HCT116 (cell line): Measurements from ENCODE around the gene FBXL17.
A peak's percentile ranks its signal among the peaks of the same experiment; 100 is the strongest.

Experiments used
- CTCF ChIP-seq, 3 experiments: fragments of 200-600 bp in 1 of 3; sonication (generic) in 1 of 3; IDR thresholded peaks in 2 of 3; conservative IDR thresholded peaks in 1 of 3; 2 replicates each; pipeline ENCODE4 v1.5.1; 2012 to 2017; ENCODE audit warnings: low read depth in 2 of 3, low read length in 2 of 3, antibody characterized with exemption in 1 of 3, borderline replicate concordance in 1 of 3, control low read depth in 1 of 3, mild to moderate bottlenecking in 1 of 3, mixed read lengths in 1 of 3, mixed run types in 1 of 3, moderate library complexity in 1 of 3; ENCODE audit not compliant: insufficient read depth in 1 of 3
- ELF1 ChIP-seq: IDR thresholded peaks from 2 replicates; pipeline ENCODE4 v1.6.1; 2012; ENCODE audit warnings: low read depth, borderline replicate concordance
- JUND ChIP-seq: IDR thresholded peaks from 2 replicates; pipeline ENCODE4 v1.6.1; 2012

GRCh38 chr5:108345541-108346171, 36.2 kb downstream of the FBXL17 start:
- peak in 2 of 3 experiments; percentile 42 to 58; a peak in 3 of 6 replicates for TF ChIP-seq CTCF (IDR thresholded peaks at IDR 0.05 in 2 of 3, conservative IDR thresholded peaks at IDR 0.05 in 1 of 3; ENCODE audit: borderline replicate concordance in 1 of 3, insufficient read depth in 1 of 3, low read depth in 2 of 3, low read length in 2 of 3)
- TF ChIP-seq ELF1: no peak
- no peak for TF ChIP-seq JUND
